ENCODE measurements around the gene PXT1. TPM values are rescaled to one million over a fixed set of nuclear protein-coding genes. Genes with fewer than 3 reads are reported as not detected.
A peak's percentile ranks its signal among the peaks of the same experiment; 100 is the strongest.
"Not testable (repeated sequence)": the region's sequence is repeated elsewhere in the genome, so short reads cannot be mapped to it uniquely, and the experiment has no call there.

Gene PXT1
- total RNA-seq, 2 donors from 2014 or later: 0.20 to 0.31 TPM

- ATAC-seq: no peak
- no peaks in the 10 kb centered on the region for H3K36me3 Mint-ChIP-seq
- H3K27ac Mint-ChIP-seq: no peak overlapping the region
- no peak overlapping the region for H3K4me3 Mint-ChIP-seq
- no peaks in the 10 kb centered on the region for H3K9me3 Mint-ChIP-seq
- no peak for DNase-seq (ENCODE audit: low spot score)
- H3K4me1 Mint-ChIP-seq (ENCODE audit: low read depth in 2 of 2): peaks cover 0 to 19% of the 10 kb centered on the region in 2 donors
- H3K27me3 Mint-ChIP-seq: no peaks in the 10 kb centered on the region
These were observed 74.9 kb downstream of the PXT1 start for GRCh38 chr6:36367743-36368142.

GRCh38 chr6:36364669-36365479 is 77.8 kb downstream of the PXT1 start:
- H3K4me1 Mint-ChIP-seq (ENCODE audit: low read depth in 2 of 2): peaks cover 5 to 27% of the 10 kb centered on the region in 2 donors
- H3K9me3 Mint-ChIP-seq: no peaks in the 10 kb centered on the region
- H3K36me3 Mint-ChIP-seq: no peaks in the 10 kb centered on the region
- H3K4me3 Mint-ChIP-seq: no peak overlapping the region
- DNase-seq (ENCODE audit: low spot score): no peak
- ATAC-seq: peak in 1 of 2 donors; percentile 50
- no peaks in the 10 kb centered on the region for H3K27me3 Mint-ChIP-seq
- peak overlapping the region; percentile 37 to 57 for H3K27ac Mint-ChIP-seq

- H3K36me3 Mint-ChIP-seq; DNase-seq (ENCODE audit: low spot score); H3K27me3 Mint-ChIP-seq; H3K4me3 Mint-ChIP-seq; H3K27ac Mint-ChIP-seq; ATAC-seq; H3K9me3 Mint-ChIP-seq: not testable (repeated sequence)
- H3K4me1 Mint-ChIP-seq (ENCODE audit: low read depth in 2 of 2): peaks cover 5 to 22% of the 10 kb centered on the region in 2 donors
These were observed 78.5 kb downstream of the PXT1 start for GRCh38 chr6:36364061-36364635.

GRCh38 chr6:36363371-36363752 is 79.3 kb downstream of the PXT1 start:
- H3K4me1 Mint-ChIP-seq (ENCODE audit: low read depth in 2 of 2): peaks cover 11 to 23% of the 10 kb centered on the region in 2 donors
- H3K36me3 Mint-ChIP-seq: not testable (repeated sequence)

GRCh38 chr6:36362551-36363370 is 79.9 kb downstream of the PXT1 start:
- DNase-seq (ENCODE audit: low spot score): no peak
- H3K27ac Mint-ChIP-seq: no peak overlapping the region
- no peak overlapping the region for H3K4me3 Mint-ChIP-seq
- H3K36me3 Mint-ChIP-seq: no peaks in the 10 kb centered on the region
- ATAC-seq: no peak
- peaks cover 11 to 28% of the 10 kb centered on the region in 2 donors for H3K4me1 Mint-ChIP-seq (ENCODE audit: low read depth in 2 of 2)
- no peaks in the 10 kb centered on the region for H3K9me3 Mint-ChIP-seq
- peaks cover 0 to 2% of the 10 kb centered on the region in 2 donors for H3K27me3 Mint-ChIP-seq

More at GRCh38 chr6:36363371-36363752, 79.3 kb downstream of the PXT1 start:
- ATAC-seq, H3K9me3 Mint-ChIP-seq, H3K4me3 Mint-ChIP-seq, H3K27ac Mint-ChIP-seq, H3K27me3 Mint-ChIP-seq: not testable (repeated sequence)
- peak; percentile 18 for DNase-seq (ENCODE audit: low spot score)

GRCh38 chr6:36361071-36361470 is 81.6 kb downstream of the PXT1 start:
- H3K27me3 Mint-ChIP-seq: peaks cover 0 to 7% of the 10 kb centered on the region in 2 donors
- no peak for ATAC-seq

GRCh38 chr6:36360241-36361054 is 82.2 kb downstream of the PXT1 start:
- peaks cover 27 to 43% of the 10 kb centered on the region in 2 donors for H3K4me1 Mint-ChIP-seq (ENCODE audit: low read depth in 2 of 2)
- no peak overlapping the region for H3K27ac Mint-ChIP-seq
- H3K36me3 Mint-ChIP-seq: no peaks in the 10 kb centered on the region
- H3K4me3 Mint-ChIP-seq: no peak overlapping the region
- peak; percentile 67 to 83 for ATAC-seq
- no peaks in the 10 kb centered on the region for H3K9me3 Mint-ChIP-seq
- peaks cover 0 to 7% of the 10 kb centered on the region in 2 donors for H3K27me3 Mint-ChIP-seq
- peak; percentile 66 for DNase-seq (ENCODE audit: low spot score)

More at GRCh38 chr6:36361071-36361470, 81.6 kb downstream of the PXT1 start:
- H3K4me1 Mint-ChIP-seq (ENCODE audit: low read depth in 2 of 2): peaks cover 20 to 37% of the 10 kb centered on the region in 2 donors
- H3K4me3 Mint-ChIP-seq: no peak overlapping the region
- H3K36me3 Mint-ChIP-seq: no peaks in the 10 kb centered on the region
- no peak overlapping the region for H3K27ac Mint-ChIP-seq
- no peaks in the 10 kb centered on the region for H3K9me3 Mint-ChIP-seq
- no peak for DNase-seq (ENCODE audit: low spot score)

GRCh38 chr6:36358226-36358915 is 84.3 kb downstream of the PXT1 start:
- H3K4me1 Mint-ChIP-seq (ENCODE audit: low read depth in 2 of 2): peaks cover 36 to 41% of the 10 kb centered on the region in 2 donors
- DNase-seq (ENCODE audit: low spot score): no peak
- no peak for ATAC-seq
- peaks cover 6% of the 10 kb centered on the region for H3K36me3 Mint-ChIP-seq
- peaks cover 7% of the 10 kb centered on the region in 2 donors for H3K27me3 Mint-ChIP-seq
- H3K27ac Mint-ChIP-seq: no peak overlapping the region
- H3K9me3 Mint-ChIP-seq: no peaks in the 10 kb centered on the region
- no peak overlapping the region for H3K4me3 Mint-ChIP-seq

GRCh38 chr6:36357872-36358225 is 84.8 kb downstream of the PXT1 start:
- Mint-ChIP-seq H3K9me3 (no peaks in the 10 kb centered on the region), H3K36me3 (peaks cover 9% of the 10 kb centered on the region), H3K27ac (no peak overlapping the region), H3K4me3 (no peak overlapping the region), H3K27me3 (peaks cover 7% of the 10 kb centered on the region in 2 donors), H3K4me1 (ENCODE audit: low read depth in 2 of 2) (peaks cover 36 to 41% of the 10 kb centered on the region in 2 donors)
- peak; percentile 4 to 41 for ATAC-seq
- DNase-seq (ENCODE audit: low spot score): no peak

- Mint-ChIP-seq H3K36me3 (peaks cover 11% of the 10 kb centered on the region), H3K4me3 (peak overlapping the region; percentile 49), H3K27me3 (peaks cover 7 to 8% of the 10 kb centered on the region in 2 donors), H3K4me1 (ENCODE audit: low read depth in 2 of 2) (peaks cover 33 to 38% of the 10 kb centered on the region in 2 donors), H3K9me3 (no peaks in the 10 kb centered on the region), H3K27ac (peak overlapping the region; percentile 51 to 85)
- DNase-seq (ENCODE audit: low spot score): peak; percentile 45
- peak; percentile 82 to 83 for ATAC-seq
These were observed 86.8 kb downstream of the PXT1 start for GRCh38 chr6:36355819-36356218.

GRCh38 chr6:36353411-36353915 is 89.2 kb downstream of the PXT1 start:
- H3K27me3 Mint-ChIP-seq: peaks cover 9 to 21% of the 10 kb centered on the region in 2 donors
- no peak overlapping the region for H3K27ac Mint-ChIP-seq
- no peak overlapping the region for H3K4me3 Mint-ChIP-seq
- H3K9me3 Mint-ChIP-seq: no peaks in the 10 kb centered on the region
- no peak for DNase-seq (ENCODE audit: low spot score)
- ATAC-seq: no peak
- H3K36me3 Mint-ChIP-seq: peaks cover 11% of the 10 kb centered on the region
- H3K4me1 Mint-ChIP-seq (ENCODE audit: low read depth in 2 of 2): peaks cover 25% of the 10 kb centered on the region in 2 donors

GRCh38 chr6:36352477-36353157 is 90.0 kb downstream of the PXT1 start:
- Mint-ChIP-seq H3K27me3 (peaks cover 7 to 21% of the 10 kb centered on the region in 2 donors), H3K9me3 (no peaks in the 10 kb centered on the region), H3K36me3 (peaks cover 11% of the 10 kb centered on the region), H3K4me3 (no peak overlapping the region), H3K4me1 (ENCODE audit: low read depth in 2 of 2) (peaks cover 19 to 25% of the 10 kb centered on the region in 2 donors), H3K27ac (no peak overlapping the region)
- no peak for DNase-seq (ENCODE audit: low spot score)
- no peak for ATAC-seq

Measured in natural killer cell treated with Interleukin-12 subunit alpha and Interleukin-12 subunit beta and Interleukin-15 and Interleukin-18, amount 100 ng/mL, for 72 hours (primary cell).